Measurements from ENCODE around the gene LSM3. TPM values are rescaled to one million over a fixed set of nuclear protein-coding genes. Genes with fewer than 3 reads are reported as not detected.

LSM3 gene
- total and polyA plus RNA-seq, 7 donors: 11.1 to 20.2 (median 14.1) TPM

- TF ChIP-seq, protein P1, sequence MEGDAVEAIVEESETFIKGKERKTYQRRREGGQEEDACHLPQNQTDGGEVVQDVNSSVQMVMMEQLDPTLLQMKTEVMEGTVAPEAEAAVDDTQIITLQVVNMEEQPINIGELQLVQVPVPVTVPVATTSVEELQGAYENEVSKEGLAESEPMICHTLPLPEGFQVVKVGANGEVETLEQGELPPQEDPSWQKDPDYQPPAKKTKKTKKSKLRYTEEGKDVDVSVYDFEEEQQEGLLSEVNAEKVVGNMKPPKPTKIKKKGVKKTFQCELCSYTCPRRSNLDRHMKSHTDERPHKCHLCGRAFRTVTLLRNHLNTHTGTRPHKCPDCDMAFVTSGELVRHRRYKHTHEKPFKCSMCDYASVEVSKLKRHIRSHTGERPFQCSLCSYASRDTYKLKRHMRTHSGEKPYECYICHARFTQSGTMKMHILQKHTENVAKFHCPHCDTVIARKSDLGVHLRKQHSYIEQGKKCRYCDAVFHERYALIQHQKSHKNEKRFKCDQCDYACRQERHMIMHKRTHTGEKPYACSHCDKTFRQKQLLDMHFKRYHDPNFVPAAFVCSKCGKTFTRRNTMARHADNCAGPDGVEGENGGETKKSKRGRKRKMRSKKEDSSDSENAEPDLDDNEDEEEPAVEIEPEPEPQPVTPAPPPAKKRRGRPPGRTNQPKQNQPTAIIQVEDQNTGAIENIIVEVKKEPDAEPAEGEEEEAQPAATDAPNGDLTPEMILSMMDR (IDR thresholded peaks at IDR 0.05): no peak
- peaks cover 0 to 17% of the 10 kb centered on the region in 2 donors for H3K36me3 ChIP-seq (ENCODE audit: insufficient read depth in 1 of 2, low read depth in 1 of 2)
- peak overlapping the region; percentile 91 for H3K4me3 ChIP-seq
- WGBS, 3 donors: 6 to 7% (median 7%) methylated on average over 10 of the region's 10 CpGs
- intact Hi-C loops (cut with DNase I): loop anchor here (2.0 to 5.0 kb wide), 3 partner anchors 35 to 53 kb away; partner anchors contain the start of genes TMEM43 (in 2 of the 2) and CHCHD4 (in 1 of the 2)
- H3K27me3 ChIP-seq (ENCODE audit: insufficient read depth in 3 of 3, low read length in 2 of 3): no peaks in the 10 kb centered on the region
- H3K27ac ChIP-seq: peak overlapping the region; percentile 96
- DNase-seq (no peak), ATAC-seq (peak; percentile 41 to 54 (median 48))
- H3K9me3 ChIP-seq: no peaks in the 10 kb centered on the region
- peaks cover 18% of the 10 kb centered on the region for H3K4me1 ChIP-seq
Measured at GRCh38 chr3:14177580-14178246, 904 bp upstream of the LSM3 start.

DNA sequence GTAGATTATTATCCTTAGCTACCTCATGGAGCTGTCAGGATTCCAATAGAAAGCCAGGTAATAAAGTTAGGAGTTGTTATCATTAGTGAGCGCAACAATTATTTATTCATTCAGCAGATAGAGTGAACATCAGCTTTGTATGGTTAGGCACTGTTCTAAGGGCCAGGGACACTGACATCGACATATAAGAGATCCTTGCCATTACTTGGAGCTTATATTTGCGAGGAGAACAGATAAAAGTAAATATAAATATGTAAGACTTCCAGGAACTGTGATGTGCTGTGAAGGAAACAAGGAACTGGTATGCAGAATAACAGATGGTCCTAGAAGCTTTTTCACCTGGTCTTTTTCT lies 473 bp downstream of the LSM3 start:
- Histone ChIP-seq H3K27me3 (ENCODE audit: insufficient read depth in 3 of 3, low read length in 2 of 3) (no peaks in the 10 kb centered on the region), H3K27ac (peak overlapping the region; percentile 96), H3K36me3 (ENCODE audit: insufficient read depth in 1 of 2, low read depth in 1 of 2) (peaks cover 0 to 28% of the 10 kb centered on the region in 2 donors), H3K9me3 (no peaks in the 10 kb centered on the region), H3K4me3 (peak overlapping the region; percentile 91), H3K4me1 (peaks cover 18% of the 10 kb centered on the region)
- 4 to 8% (median 6%) methylated on average over 3 of the region's 3 CpGs for WGBS, 3 donors
- TF ChIP-seq, protein P1 (IDR thresholded peaks at IDR 0.05): no peak
- DNase-seq: no peak
- intact Hi-C loops (cut with DNase I): loop anchor here (2.0 to 5.0 kb wide), 3 partner anchors 37 to 54 kb away; partner anchors contain the start of genes TMEM43 (in 2 of the 2) and CHCHD4 (in 1 of the 2)
- no peak for ATAC-seq

DNA sequence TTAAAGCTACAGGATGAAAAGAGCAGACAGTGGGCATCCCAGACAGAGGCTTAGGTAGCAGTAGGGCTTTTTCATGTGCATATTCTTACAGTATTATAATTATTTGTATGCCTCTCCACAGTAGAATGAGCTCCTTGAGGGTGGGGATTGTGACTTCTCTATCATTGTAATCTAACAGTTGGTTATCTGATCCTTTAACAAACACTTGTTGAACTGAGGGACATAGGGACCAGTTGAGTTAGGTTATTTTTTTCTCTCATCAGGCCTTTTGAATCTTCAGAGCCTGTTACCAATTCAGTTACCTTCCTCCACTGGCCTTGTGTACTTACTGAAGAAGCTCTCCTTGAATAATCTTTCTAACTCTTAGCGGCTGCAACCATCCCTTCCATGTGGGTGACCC lies 1.2 kb downstream of the LSM3 start:
- Histone ChIP-seq H3K27ac (no peak overlapping the region), H3K27me3 (ENCODE audit: insufficient read depth in 3 of 3, low read length in 2 of 3) (no peaks in the 10 kb centered on the region), H3K9me3 (no peaks in the 10 kb centered on the region), H3K4me1 (peaks cover 18% of the 10 kb centered on the region), H3K36me3 (ENCODE audit: insufficient read depth in 1 of 2, low read depth in 1 of 2) (peaks cover 0 to 33% of the 10 kb centered on the region in 2 donors), H3K4me3 (peak overlapping the region; percentile 91)
- ATAC-seq: no peak
- intact Hi-C loops (cut with DNase I): loop anchor here (2.0 to 5.0 kb wide), 3 partner anchors 37 to 55 kb away; partner anchors contain the start of genes TMEM43 (in 2 of the 2) and CHCHD4 (in 1 of the 2)
- DNase-seq: no peak
- 99 to 100% (median 100%) methylated on average over 1 of the region's 1 CpG for WGBS, 3 donors
- TF ChIP-seq, protein P1 (IDR thresholded peaks at IDR 0.05): no peak

DNA sequence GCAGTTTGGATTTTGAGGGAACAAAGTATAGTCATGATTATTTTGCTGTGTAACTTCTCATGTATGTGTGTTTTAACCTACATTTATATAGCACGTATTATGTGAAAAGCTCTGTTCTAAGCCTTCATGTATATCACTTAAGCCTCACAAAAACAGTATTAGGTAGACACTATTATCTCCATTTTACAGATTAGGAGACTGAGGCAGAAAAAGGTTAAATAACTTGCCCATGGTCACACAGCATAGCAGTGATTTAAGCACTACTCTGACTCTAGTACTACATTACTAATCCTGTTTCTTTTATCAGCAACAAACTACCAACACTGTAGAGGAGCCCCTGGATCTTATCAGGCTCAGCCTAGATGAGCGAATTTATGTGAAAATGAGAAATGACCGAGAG lies 2.6 kb downstream of the LSM3 start:
- Histone ChIP-seq H3K36me3 (ENCODE audit: insufficient read depth in 1 of 2, low read depth in 1 of 2) (peaks cover 0 to 48% of the 10 kb centered on the region in 2 donors), H3K4me3 (no peak overlapping the region), H3K4me1 (peaks cover 18% of the 10 kb centered on the region), H3K9me3 (no peaks in the 10 kb centered on the region), H3K27ac (no peak overlapping the region), H3K27me3 (ENCODE audit: insufficient read depth in 3 of 3, low read length in 2 of 3) (no peaks in the 10 kb centered on the region)
- ATAC-seq (no peak), DNase-seq (no peak)
- TF ChIP-seq, protein P1 (IDR thresholded peaks at IDR 0.05): no peak
- WGBS, 3 donors: 91 to 99% (median 92%) methylated on average over 3 of the region's 3 CpGs
- intact Hi-C loops (cut with DNase I): no loop called here
